Spleen (tissue), 11 donors: ENCODE results near the gene GPHB5. TPM values are rescaled to one million over a fixed set of nuclear protein-coding genes. Genes with fewer than 3 reads are reported as not detected.
A peak's percentile ranks its signal among the peaks of the same experiment; 100 is the strongest.

ENCODE experiments used
- DNase-seq: peaks from one replicate; pipeline ENCODE4 v3.0.0-alpha.2; 2020
- H3K27ac ChIP-seq, 8 donors: fragments of 200-600 bp; sonication (generic) in 7 of 8; 1 replicate in 4 of 8; 2 replicates in 4 of 8; pipeline versions ENCODE4 v1.5.0 to v1.8.0; 2016 to 2021; ENCODE audit warnings: inconsistent platforms in 4 of 8, mild to moderate bottlenecking in 4 of 8, moderate library complexity in 1 of 8
- H3K27me3 ChIP-seq, 7 donors: fragments of 200-600 bp; sonication (generic) in 6 of 7; replicated peaks in 1 of 7; 1 replicate in 4 of 7; 2 replicates in 3 of 7; pipeline versions ENCODE4 v1.5.0 to v1.8.0; 2016 to 2021; ENCODE audit warnings: inconsistent platforms in 3 of 7, mild to moderate bottlenecking in 1 of 7
- H3K36me3 ChIP-seq, 6 donors: fragments of 200-600 bp; sonication (generic) in 5 of 6; 1 replicate in 4 of 6; 2 replicates in 2 of 6; pipeline versions ENCODE4 v1.5.0 to v1.8.0; 2016 to 2021; ENCODE audit warnings: inconsistent platforms in 2 of 6
- H3K4me1 ChIP-seq, 6 donors: fragments of 200-600 bp; sonication (generic) in 5 of 6; 1 replicate in 3 of 6; 2 replicates in 3 of 6; pipeline versions ENCODE4 v1.5.0 to v1.8.0; 2016 to 2021; ENCODE audit warnings: inconsistent platforms in 3 of 6
- H3K4me3 ChIP-seq, 8 donors: fragments of 200-600 bp; sonication (generic) in 7 of 8; 1 replicate in 4 of 8; 2 replicates in 4 of 8; pipeline versions ENCODE4 v1.5.0 to v1.8.0; 2016 to 2021; ENCODE audit warnings: inconsistent platforms in 4 of 8, mild to moderate bottlenecking in 4 of 8, moderate library complexity in 2 of 8
- H3K9me3 ChIP-seq, 8 donors: fragments of 200-600 bp; sonication (generic) in 7 of 8; 1 replicate in 4 of 8; 2 replicates in 4 of 8; pipeline versions ENCODE4 v1.5.0 to v1.8.0; 2016 to 2021; ENCODE audit warnings: inconsistent platforms in 4 of 8
- CTCF ChIP-seq, 11 experiments: fragments of 200-600 bp in 7 of 11; fragments of 450-650 bp in 4 of 11; sonication (generic) in 4 of 11; IDR thresholded peaks in 8 of 11; conservative IDR thresholded peaks in 3 of 11; 1 replicate in 7 of 11; 2 replicates in 4 of 11; pipeline versions ENCODE4 v1.4.0 to v1.8.0; 2016 to 2021; ENCODE audit warnings: antibody characterized with exemption in 11 of 11, inconsistent platforms in 4 of 11, mild to moderate bottlenecking in 1 of 11
- POLR2A ChIP-seq, 3 donors: fragments of 450-650 bp; IDR thresholded peaks; one replicate each; pipeline ENCODE4 v1.5.1; 2017; ENCODE audit warnings: antibody characterized with exemption in 3 of 3, mild to moderate bottlenecking in 1 of 3
- POLR2AphosphoS5 ChIP-seq, 3 donors: sonication (generic); formaldehyde crosslinking; IDR thresholded peaks; one replicate each; pipeline ENCODE4 v1.5.1; 2017; ENCODE audit warnings: antibody characterized with exemption in 3 of 3
- WGBS, 5 donors: extraction: QIAGEN DNeasy Blood & Tissue Kit in 3 of 5; methylation state at CpG; one replicate each; pipeline versions ENCODE4 v1.1.5 to v1.1.7; 2013 to 2018; 5-methylcytosine and 5-hydroxymethylcytosine counted together
- intact Hi-C: fragments of 100-400 bp; cut with DNase I; formaldehyde crosslinking; loops from one replicate; pipeline ENCODE4 v1.15.0; 2023; ENCODE audit warnings: low total_unique reads
- polyA plus RNA-seq, 3 donors: library from polyadenylated mRNA; stranded (reverse); fragments of 200-250 nt; gene quantifications; one replicate each; pipeline ENCODE4 v1.2.1, GENCODE V29; 2013
- total RNA-seq, 7 donors: library from RNA; depleted of rRNA in 3 of 7; stranded (reverse); fragments of >200 nt in 3 of 7; fragmentation: NEBNext Ultra II Directional in 4 of 7; extraction: Animal tissue kit (Norgen Biotek cat#: 25700) in 4 of 7; gene quantifications; one replicate each; pipeline versions ENCODE4 v1.1.0 to v1.2.1, GENCODE V29; 2016 to 2021
- donor health status: healthy with polysubstance abuse.
- donor health status: DM: no; HTN: no; CAD: no; lungs with moderate emphysema.
- donor health status: DM: no; HTN: no; CAD: no.
- donor health status: Bipolar disorder and iron deficiency.
- donor health status: healthy.
- donor health status: DM: no; HTN: no; CAD: no.
- donor health status: DM: yes; HTN: yes; CAD: no.

The GPHB5 gene
- total and polyA plus RNA-seq, 10 donors = not detected

GRCh38 chr14:63300854-63301253 is 17.9 kb downstream of the GPHB5 start:
- 79 to 93% (median 86%) methylated on average over 2 of the region's 2 CpGs for WGBS, 5 donors
- Histone ChIP-seq H3K36me3 (no peaks in the 10 kb centered on the region), H3K27ac (no peak overlapping the region), H3K4me1 (no peaks in the 10 kb centered on the region), H3K9me3 (no peaks in the 10 kb centered on the region), H3K4me3 (no peak overlapping the region), H3K27me3 (peaks cover 0 to 21% (median 0%) of the 10 kb centered on the region in 7 donors)
- intact Hi-C loops = no loop called here
- TF ChIP-seq POLR2AphosphoS5 (IDR thresholded peaks at IDR 0.05) (no peak), CTCF (IDR thresholded peaks at IDR 0.05 in 8 of 11, conservative IDR thresholded peaks at IDR 0.05 in 3 of 11) (no peak), POLR2A (IDR thresholded peaks at IDR 0.05) (no peak)
- DNase-seq = no peak

- Histone ChIP-seq H3K27me3 (peaks cover 0 to 21% (median 0%) of the 10 kb centered on the region in 7 donors), H3K4me1 (peaks cover 0 to 5% (median 0%) of the 10 kb centered on the region in 6 donors), H3K9me3 (no peaks in the 10 kb centered on the region), H3K27ac (no peak overlapping the region), H3K36me3 (no peaks in the 10 kb centered on the region), H3K4me3 (no peak overlapping the region)
- TF ChIP-seq CTCF (IDR thresholded peaks at IDR 0.05 in 8 of 11, conservative IDR thresholded peaks at IDR 0.05 in 3 of 11) = no peak
- TF ChIP-seq POLR2AphosphoS5 (IDR thresholded peaks at IDR 0.05) = no peak
- TF ChIP-seq POLR2A (IDR thresholded peaks at IDR 0.05) = no peak
- 44 to 69% (median 52%) methylated on average over 6 of the region's 6 CpGs for WGBS, 5 donors
- intact Hi-C loops = no loop called here
- no peak for DNase-seq
These were observed 19.2 kb downstream of the GPHB5 start for GRCh38 chr14:63299351-63300110.

- no peak for DNase-seq
- WGBS, 5 donors = 78 to 88% (median 84%) methylated on average over 4 of the region's 4 CpGs
- no peak overlapping the region for H3K27ac ChIP-seq
- no peak overlapping the region for H3K4me3 ChIP-seq
- no peaks in the 10 kb centered on the region for H3K36me3 ChIP-seq
- intact Hi-C loops = no loop called here
- TF ChIP-seq POLR2AphosphoS5 (IDR thresholded peaks at IDR 0.05) (no peak), POLR2A (IDR thresholded peaks at IDR 0.05) (no peak), CTCF (IDR thresholded peaks at IDR 0.05 in 8 of 11, conservative IDR thresholded peaks at IDR 0.05 in 3 of 11) (no peak)
- peaks cover 0 to 5% (median 0%) of the 10 kb centered on the region in 6 donors for H3K4me1 ChIP-seq
- peaks cover 0 to 18% (median 0%) of the 10 kb centered on the region in 7 donors for H3K27me3 ChIP-seq
- H3K9me3 ChIP-seq = no peaks in the 10 kb centered on the region
These were observed 21.2 kb downstream of the GPHB5 start for GRCh38 chr14:63297372-63298063.

GRCh38 chr14:63296060-63296563 is 22.6 kb downstream of the GPHB5 start:
- peaks cover 0 to 3% (median 0%) of the 10 kb centered on the region in 6 donors for H3K36me3 ChIP-seq
- no peaks in the 10 kb centered on the region for H3K9me3 ChIP-seq
- no peak for DNase-seq
- intact Hi-C loops = no loop called here
- H3K4me3 ChIP-seq = peak overlapping the region in 2 of 8 donors; percentile 17 to 24
- H3K4me1 ChIP-seq = peaks cover 0 to 5% (median 0%) of the 10 kb centered on the region in 6 donors
- H3K27ac ChIP-seq = peak overlapping the region in 6 of 8 donors; percentile 52 to 78 (median 64)
- 66 to 89% (median 82%) methylated on average over 6 of the region's 6 CpGs for WGBS, 5 donors
- TF ChIP-seq POLR2AphosphoS5 (IDR thresholded peaks at IDR 0.05) (no peak), CTCF (IDR thresholded peaks at IDR 0.05 in 8 of 11, conservative IDR thresholded peaks at IDR 0.05 in 3 of 11) (no peak), POLR2A (IDR thresholded peaks at IDR 0.05) (no peak)
- peaks cover 0 to 4% (median 0%) of the 10 kb centered on the region in 7 donors for H3K27me3 ChIP-seq
